GM19035 (cell line): Measurements from ENCODE around the gene XYLB.
"Not testable (repeated sequence)": the region's sequence is repeated elsewhere in the genome, so short reads cannot be mapped to it uniquely, and the experiment has no call there.

Experiments
- ATAC-seq: cut with Tn5 transposase; IDR thresholded peaks from one replicate; pipeline ENCODE4 v1.9.1; 2021; ENCODE audit not compliant: unreplicated experiment

The XYLB gene

DNA sequence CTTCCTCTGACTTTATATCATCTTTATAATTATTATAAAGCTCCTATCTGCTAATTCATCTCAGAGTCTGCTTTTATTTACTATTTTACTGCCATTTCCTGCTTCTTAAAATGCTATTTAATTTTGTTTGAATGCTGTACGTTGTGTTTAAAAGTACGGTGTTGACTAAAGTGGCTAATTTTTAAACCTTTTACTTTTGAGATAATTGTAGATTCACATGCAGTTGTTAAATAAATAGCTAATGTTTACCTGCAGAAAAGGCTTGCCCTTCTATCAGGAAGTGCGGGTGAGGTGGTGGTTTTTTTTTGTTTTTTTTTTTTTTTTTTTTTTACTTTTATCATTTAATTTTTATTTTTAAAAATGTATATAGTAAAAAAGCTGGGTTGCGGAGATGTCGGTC is 41.3 kb downstream of the XYLB start:
- ATAC-seq = no peak

DNA sequence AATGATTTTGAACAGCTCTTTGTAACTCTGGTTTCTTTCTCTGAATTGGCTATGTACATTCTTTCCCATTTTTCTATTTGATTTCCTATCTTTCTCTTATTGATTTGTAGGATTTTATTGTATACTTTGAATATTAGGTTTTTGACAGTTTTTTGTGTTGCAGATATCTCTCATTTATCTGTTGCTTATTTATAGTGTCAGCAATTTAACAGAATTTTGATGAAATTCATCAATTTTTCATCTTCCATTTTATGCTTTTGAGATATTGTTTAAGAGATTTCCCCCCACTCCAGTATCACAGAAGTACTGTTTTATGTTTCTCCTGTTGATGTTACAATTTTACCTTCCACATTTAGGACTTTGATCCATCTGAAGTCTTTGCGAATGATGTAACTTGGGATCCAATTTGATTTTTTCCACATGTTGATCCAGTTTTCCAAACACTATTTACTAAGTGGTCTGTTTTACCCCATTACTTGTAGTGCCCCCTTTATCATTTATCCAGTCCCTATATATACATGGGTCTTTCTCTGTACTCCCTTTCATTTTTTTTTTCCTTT is 46.1 kb downstream of the XYLB start:
- ATAC-seq = no peak

GRCh38 chr3:38396239-38396638 is 49.7 kb downstream of the XYLB start:
- no peak for ATAC-seq

- ATAC-seq = no peak
These were observed 50.3 kb downstream of the XYLB start for GRCh38 chr3:38396861-38397260.

GRCh38 chr3:38397320-38397719 is 50.7 kb downstream of the XYLB start:
- no peak for ATAC-seq

DNA sequence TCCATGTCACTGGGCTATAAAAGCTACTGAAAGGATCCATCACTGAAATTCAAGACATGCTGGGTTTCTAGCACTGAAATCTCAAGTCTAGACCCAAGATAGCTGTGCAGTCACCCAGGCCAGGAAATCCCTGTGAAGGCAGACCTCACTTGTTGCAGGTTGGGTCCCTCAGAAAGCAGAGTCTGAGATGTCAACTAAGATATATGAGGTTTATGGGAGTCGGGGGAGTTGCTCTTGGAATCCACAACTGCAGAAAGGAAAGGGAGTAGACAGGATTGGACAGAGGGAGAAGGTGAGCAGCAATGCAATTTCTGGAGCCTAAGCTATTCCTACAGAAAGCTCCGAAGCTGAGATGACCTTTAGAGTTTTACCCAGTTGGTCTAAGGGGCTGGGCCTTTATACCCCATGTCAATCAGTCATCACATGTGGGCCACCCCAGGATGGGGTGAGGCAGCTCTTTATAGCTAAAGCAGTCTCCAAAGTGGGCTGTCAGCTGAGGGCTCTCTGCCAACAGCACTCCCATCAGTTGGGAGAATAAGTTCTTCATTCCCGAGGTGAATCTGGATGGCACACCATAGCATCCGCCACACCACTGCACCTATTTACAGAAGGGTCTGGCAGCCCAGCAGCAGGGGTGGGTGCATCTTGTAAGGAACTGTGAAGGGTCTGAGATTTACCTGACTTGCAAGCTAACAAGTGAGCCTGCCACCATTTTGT is 54.8 kb downstream of the XYLB start:
- ATAC-seq = no peak

DNA sequence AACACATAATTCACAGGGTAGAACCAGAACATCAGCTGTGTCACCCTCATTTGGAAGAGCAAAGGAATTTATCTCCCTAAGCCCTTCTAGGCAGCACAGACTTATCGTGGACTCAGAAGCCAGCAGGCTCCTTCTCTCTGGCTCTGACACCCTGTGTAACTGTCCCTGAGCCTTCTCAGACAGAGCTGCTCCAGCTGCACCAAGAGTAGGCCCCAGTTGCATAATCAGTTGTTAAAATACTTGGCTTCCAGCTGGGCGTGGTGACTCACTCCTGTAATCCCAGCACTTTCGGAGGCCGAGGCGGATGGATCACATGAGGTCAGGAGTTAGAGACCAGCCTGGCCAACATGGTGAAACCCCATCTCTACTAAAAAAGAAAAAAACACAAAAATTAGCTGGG is 57.7 kb downstream of the XYLB start:
- no peak for ATAC-seq

GRCh38 chr3:38411591-38411990 is 65.0 kb downstream of the XYLB start:
- no peak for ATAC-seq

- ATAC-seq = not testable (repeated sequence)
These were observed 74.2 kb downstream of the XYLB start for GRCh38 chr3:38420758-38421157.

DNA sequence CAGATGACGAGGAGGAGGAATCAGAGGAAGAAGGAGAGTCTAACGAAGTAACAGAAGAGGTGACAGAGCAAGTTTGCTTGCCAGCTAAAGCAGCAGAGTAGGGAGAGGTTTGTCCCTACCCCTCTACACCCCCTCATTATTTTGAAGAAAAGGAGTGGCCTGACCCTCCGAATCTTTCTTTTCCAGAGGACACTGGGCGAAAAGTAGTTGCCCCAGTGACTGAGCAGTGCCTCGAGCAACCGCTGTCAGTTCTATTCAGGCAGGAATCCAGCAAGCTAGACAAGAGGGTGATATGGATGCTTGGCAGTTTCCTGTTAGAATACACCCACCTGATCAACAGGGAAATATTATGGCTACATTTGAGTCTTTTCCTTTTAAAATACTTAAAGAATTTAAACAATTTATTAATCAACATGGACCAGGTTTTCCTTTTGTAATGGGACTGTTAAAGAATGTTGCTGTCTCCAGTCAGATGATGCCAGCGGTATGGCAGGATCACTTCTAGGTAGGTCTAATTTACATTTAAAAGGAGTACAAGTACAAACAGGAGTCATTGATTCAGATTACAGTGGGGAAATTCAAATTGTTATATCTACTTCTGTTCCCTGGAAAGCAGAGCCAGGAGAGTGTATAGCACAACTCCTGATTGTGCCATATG is 75.2 kb downstream of the XYLB start:
- no peak for ATAC-seq

DNA sequence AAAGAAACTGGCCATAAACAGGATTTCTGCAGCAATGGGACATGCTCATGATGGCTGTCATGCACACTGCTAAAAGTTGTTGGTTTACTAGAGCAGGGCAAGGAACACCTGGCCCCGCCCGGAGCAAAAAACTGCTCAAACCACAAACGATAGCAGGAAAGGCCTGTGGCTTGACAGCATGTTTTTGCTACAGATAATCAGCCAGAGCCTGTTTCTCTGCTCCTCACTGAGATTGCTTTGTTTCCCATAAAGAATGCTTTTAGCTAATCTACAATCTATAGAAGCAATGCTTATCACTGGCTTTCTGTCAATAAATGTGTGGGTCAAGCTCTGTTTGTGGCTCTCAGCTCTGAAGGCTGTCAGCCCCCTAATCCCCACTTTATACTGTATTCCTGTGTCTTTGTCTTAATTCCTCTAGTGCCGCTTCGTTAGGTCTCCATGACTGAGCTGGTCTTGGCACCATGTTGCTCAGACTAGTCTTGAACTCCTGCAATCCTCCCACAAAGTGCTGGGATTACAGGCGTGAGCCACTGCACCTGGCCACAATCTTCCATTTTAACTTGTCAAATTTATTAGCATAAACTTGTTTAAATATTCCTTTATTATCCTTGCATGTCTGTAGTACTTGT is 80.3 kb downstream of the XYLB start:
- ATAC-seq = not testable (repeated sequence)

GRCh38 chr3:38432871-38433658 is 86.5 kb downstream of the XYLB start:
- ATAC-seq = not testable (repeated sequence)

GRCh38 chr3:38433661-38434060 is 87.1 kb downstream of the XYLB start:
- ATAC-seq = not testable (repeated sequence)

GRCh38 chr3:38438436-38439069 is 92.0 kb downstream of the XYLB start:
- not testable (repeated sequence) for ATAC-seq

DNA sequence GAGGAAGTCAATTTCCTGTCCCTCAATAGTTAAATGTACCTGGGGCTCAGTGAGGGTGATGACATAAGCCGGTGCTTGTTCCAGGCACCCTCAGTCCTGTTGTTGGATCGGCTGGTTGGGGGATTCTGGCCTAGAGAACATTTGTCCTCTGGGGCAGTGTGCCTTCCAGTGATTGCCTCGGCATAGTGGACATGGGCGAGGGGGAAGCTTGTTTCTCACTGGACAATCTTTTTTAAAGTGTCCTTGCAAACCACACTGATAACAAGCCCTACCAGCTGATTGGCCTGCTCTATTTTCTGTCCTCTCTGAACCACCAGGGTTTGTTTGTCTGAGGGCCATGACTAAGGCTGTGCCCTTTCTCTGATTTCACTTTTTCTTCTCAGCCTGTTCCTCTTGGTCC is 96.6 kb downstream of the XYLB start:
- ATAC-seq = not testable (repeated sequence)

- ATAC-seq = no peak
These were observed 99.6 kb downstream of the XYLB start for GRCh38 chr3:38446085-38446686.

DNA sequence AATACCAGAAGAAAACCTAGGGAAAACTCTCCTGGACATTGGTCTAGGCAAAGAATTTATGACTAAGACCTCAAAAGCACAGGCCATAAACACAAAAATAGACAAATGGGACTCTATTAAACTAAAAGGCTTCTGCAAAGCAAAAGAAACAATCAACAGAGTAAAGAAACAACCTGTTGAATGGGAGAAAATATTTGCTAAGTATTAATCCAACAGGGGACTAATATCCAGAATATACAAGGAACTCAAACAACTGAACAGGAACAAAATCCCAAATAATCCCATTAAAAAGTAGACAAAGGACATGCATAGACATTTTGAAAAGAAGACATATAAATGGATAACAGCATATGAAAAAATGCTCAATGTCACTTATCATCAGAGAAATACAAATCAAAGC is 100.2 kb downstream of the XYLB start:
- ATAC-seq = no peak

GRCh38 chr3:38450853-38451252 is 104.3 kb downstream of the XYLB start:
- no peak for ATAC-seq

GRCh38 chr3:38453075-38453912 is 106.7 kb downstream of the XYLB start, which contains the start of gene ACVR2B:
Gene ACVR2B (plus strand): TSS chr3:38453890. CDS start chr3:38454323, 433 bp downstream.
- peak; percentile 59 for ATAC-seq
